GM21786 (cell line): Measurements from ENCODE around the gene LLCFC1.

ENCODE experiments used
- ATAC-seq: cut with Tn5 transposase; IDR thresholded peaks from one replicate; pipeline ENCODE4 v1.9.1; 2021; ENCODE audit not compliant: unreplicated experiment

The LLCFC1 gene

DNA sequence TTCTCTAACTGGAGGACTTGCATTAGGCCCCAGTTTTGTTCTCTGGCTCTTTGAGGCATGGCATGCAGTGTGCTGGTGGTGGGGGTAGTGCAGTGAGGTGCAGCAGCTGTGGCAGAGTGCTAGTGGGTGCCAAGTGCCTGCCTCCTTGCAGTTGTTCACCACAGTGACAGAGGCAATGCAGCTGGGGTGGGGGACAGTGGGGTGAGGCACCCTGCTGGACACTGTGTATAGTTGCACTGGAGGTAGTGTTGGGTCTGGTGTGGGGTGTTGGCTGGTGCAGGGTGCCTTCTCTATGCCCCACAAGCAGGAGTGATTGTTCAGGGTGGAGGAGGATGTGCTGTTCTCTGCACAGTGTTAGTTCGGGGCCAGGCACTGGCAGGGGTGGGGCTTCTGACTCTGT is 44.5 kb downstream of the LLCFC1 start:
- no peak for ATAC-seq

DNA sequence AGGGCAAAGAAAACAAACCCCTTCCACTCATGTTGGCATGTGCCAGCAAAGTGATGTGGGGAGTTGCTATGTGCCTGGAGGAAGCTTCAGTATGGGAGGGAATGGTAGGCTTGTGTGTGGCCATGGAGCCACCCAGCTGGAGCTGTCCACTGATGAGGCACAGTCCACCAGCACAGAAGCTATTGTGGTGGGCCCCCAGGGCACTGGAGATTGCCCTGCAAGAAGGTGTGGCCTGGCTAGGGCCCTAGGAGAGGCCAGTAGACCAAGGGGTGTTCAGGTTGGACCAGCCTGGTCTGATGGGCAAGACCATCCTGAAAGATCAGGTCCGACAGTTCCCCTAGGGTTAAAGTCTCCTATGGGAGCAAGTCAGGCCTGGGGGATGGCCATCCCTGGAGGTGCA is 45.0 kb downstream of the LLCFC1 start:
- ATAC-seq: no peak
